ENCODE measurements around the gene MTCP1.

DNA sequence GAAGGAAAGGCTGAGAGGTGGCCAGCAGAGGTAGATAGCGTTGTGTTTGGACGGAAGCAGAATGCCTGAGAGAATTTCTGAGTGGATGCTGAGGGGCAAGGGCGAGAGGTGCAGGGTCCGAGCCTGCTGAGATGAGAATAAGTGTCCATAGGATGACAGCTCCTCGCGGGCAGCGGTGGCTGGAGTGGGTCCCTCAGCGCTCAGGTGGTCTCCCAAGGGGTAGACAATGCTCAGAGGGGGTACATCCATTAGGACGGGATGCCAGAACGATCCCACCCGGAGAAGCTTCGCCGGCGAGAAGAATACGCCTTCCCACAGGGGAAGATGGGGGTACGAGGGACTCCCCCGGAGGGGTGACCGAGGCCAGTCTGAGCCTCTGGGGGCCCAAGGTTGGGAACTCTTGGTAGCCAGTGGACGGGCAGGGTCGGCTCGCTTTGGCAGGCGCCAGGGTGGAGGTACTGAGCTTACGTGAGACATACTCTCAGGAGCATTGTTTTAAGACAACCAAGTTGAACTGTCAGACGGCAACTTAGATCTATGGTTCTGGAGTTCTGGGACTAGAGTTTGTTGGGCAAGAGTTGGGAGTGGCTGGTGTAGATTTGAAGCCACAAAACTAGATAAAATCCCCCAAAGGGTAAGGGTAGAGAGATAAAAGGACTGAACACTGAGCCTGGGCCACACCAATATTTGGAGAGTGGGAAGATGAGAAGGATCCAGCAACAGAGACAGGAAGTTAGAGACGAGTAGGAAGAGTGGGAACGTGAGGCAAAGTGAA lies 16.2 kb upstream of the MTCP1 start:
- no peak for TF ChIP-seq POLR2AphosphoS5 (IDR thresholded peaks at IDR 0.05; ENCODE audit: low read depth, low read length)
- TF ChIP-seq TAF1 (IDR thresholded peaks at IDR 0.05; ENCODE audit: borderline replicate concordance, insufficient read depth, low read length), result no peak

All from PFSK-1 (cell line).